NCI-H1436 treated with DMSO at 0.1 percent for 48 hours (cell line): ENCODE results near the gene PCED1A.

Experiments
- DNase-seq: peaks from one replicate; lab custom pipeline; 2025; lab: John Stamatoyannopoulos, UW

Gene PCED1A, protein sequence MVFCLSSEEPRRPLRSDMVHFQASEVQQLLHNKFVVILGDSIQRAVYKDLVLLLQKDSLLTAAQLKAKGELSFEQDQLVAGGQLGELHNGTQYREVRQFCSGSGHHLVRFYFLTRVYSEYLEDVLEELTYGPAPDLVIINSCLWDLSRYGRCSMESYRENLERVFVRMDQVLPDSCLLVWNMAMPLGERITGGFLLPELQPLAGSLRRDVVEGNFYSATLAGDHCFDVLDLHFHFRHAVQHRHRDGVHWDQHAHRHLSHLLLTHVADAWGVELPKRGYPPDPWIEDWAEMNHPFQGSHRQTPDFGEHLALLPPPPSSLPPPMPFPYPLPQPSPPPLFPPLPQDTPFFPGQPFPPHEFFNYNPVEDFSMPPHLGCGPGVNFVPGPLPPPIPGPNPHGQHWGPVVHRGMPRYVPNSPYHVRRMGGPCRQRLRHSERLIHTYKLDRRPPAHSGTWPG

DNA sequence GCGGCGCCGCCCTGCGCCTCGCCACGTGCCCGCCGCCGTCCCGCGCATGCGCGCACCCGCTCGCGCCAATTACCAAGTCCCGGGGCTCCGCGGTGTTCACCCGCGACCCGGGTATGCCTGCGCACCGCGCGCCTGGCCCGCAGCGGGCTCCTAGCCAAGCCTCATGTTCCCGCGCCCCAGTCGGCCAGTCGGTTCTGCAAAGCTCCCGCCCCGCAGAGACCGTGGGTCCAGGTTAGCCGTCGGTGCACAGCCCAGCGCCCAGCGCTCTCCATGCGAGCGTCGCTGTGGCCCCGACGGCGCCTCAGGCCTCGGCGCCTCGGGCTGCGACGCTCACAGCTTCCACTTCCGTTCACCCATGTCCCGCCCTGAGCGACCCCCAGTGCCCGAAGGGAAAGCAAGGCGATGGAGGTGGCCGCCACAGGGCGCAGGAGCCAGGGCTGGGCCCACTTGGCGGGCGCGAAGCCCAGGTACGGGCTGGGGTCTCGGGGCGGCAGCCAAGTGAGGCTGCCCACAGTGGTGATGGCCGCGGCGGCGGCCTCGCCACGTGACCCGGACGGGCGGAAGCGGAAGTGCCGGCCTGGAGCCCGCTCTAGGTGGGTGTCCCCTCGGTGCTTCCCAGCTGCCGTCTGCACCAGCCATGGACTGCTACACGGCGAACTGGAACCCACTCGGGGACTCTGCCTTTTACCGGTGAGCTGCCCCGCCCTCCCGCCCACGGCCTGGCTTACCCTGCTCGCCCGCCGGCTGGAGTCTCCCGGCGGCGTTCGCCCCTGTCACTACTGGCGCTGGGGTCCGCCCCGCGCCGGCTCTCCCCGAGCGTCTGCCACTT is at the start of gene PCED1A, which contains the start of gene VPS16:
Gene PCED1A, minus strand, starts transcription at position 518 of the 829 bp plus-strand sequence. CDS start 743 bp downstream, outside the sequence.
Gene VPS16, plus strand, starts transcription at position 608 of the 829 bp plus-strand sequence. Its CDS starts 30 bp downstream, at position 638.
- DNase-seq = no peak

DNA sequence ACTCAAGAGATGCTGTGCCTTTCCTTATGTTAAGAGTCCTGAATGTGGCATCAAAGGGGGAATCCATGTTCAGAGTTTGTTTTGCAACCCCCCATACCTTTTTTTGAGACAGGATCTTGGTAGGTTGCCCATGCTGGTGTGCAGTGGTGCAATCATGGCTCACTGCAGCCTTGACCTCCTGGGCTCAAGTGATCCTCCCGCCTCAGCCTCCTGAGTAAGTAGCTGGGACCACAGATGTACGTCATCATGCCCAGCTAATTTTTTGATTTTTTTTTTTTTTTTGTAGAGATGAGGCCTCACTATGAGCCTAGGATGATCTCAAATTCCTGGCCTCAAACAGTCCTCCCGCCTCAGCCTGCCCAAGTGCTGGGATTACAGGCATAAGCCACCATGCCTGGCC is 49.3 kb upstream of the PCED1A start:
- DNase-seq = no peak

DNA sequence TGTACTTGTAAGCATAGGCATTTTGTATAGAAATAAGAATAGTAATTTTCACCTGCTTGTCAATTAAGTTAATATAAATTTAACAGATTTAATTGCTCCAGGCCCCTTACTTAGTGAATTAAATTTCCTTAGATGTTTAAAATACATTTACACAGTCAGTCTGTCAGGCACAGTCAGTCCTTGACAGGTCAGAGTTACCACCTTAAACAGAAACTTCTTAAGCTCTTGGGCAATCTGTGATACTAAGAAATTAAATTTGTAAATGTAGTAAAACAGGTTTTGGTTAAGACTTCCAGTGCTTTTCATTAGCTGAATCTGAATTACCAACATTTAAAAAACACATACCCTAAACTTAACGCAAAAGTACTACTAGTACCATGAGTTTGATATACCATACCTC is 48.8 kb upstream of the PCED1A start:
- no peak for DNase-seq

DNA sequence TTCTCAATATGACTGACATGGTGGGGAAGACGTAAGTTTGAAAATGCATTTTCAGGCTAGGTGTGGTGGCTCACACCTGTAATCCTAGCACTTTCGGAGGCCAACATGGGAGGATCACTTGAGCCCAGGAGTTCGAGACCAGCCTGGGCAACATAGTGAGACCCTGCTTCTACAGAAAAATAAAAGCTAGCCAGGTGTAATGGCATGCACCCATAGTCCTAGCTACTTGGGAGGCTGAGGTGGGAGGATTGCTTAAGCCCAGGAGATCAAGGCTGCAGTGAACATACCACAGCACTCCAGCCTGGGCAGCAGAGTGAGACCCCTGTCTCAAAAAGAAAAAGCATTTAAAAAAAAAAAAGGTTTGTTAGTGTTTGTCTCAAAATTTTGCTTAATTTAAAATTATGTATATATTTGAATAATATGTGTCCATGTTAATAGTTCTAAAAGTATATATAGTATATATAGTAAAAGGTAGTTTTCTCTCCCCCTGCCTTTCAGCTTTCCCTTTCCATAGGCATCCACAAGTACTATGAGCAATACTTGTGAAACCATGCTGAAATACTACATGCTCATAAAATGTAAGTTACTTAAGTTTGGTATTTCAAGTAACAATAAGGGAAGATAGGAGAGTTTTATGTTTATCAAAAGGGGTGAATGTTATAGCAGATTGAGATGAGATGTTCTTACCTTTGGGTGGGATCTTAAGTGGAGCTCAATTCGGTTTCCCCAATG is 47.9 kb upstream of the PCED1A start:
- DNase-seq = no peak

DNA sequence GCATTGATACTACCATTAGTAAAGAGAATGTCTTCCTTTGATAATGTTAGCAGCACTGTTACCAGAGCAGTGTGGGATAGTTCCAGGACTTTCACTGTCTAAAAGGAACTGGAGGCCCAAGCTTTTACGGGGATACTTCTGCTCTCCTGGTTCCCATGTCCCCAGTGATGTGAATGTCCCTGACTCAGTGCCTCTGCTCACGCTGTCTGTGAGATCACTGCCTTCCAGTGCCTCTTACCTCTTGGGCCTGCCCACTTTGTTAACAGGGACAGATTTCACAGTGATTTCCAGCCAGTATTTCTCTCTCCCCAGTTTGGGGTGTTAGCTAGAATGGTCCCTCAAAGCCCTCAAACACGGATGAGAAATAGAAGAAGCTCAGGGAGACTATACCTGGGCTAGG is 47.3 kb upstream of the PCED1A start:
- no peak for DNase-seq

DNA sequence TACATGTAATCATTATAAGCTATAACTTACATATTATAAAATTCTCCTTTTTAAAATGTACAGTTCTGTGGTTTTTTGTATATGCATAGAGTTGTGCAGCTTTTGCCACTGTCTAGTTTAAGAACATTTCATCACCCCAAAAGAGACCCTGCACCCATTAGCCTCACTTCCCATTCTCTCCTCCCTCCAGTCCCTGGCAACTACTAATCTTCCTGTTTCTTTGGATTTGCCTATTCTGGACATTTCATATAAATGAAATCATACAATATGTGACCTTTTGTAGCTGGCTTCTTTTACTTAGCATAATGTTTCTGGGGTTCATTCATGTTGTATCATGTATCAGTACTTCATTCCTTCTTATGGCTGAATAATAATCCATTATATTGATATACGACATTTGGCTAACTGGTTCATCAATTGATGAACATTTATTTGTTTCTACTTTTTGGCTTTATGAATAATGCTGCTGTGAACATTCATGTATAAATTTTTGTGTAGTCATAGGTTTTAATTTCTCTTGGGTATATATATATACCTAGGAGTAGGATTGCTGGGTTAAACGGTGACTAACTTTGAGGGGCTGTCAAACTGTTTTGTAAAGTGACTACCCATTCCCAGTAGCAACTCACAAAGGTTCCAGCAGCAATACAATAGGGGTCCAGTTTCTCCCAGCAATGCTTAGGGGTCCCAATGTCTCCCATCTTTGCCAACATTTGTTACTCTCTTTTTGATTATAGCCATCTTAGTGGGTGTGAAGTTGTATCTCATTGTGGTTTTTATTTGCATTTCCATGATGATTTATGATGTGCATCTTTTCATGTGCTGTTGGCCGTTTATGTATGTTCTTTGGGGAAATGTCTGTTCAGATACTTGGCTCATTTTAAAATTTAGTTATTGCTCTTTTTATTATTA is 43.5 kb upstream of the PCED1A start:
- no peak for DNase-seq

DNA sequence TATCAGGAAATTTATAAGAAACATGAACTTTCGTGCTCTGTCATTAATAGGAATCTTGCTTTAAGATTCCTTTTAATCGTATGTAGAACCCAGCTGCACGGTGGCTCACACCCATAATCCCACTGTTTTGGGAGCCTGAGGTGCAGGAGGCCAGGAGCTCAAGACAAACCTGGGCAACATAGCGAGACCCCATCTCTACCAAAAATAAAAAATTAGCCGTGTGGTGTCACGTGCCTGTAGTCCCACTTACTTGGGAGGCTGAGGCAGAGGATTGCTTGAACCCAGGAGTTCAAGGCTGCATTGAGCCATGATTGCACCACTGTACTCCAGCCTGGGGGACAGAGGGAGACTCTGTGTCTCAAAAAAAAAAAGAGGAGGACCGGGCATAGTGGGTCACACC is 40.2 kb upstream of the PCED1A start:
- DNase-seq = no peak

DNA sequence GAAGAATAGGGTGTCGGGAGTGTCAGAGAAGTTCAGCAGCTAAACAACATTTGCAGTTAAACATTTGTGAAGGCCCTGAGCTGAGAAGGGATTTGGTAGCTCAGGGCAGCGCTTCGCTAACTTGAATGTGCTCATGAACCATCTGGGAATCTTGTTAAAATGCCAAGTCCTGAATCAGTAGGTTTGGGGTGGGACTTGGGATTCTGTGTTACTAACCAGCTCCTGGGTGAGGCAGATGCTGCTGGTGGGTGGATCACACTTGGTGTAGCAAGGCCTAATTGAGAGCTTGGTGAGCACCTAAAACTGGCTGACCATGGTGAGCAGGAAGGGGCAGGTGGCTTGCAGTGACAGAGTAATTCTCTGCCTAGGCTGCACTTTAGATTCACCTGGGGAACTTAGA is 38.7 kb upstream of the PCED1A start:
- DNase-seq = no peak

DNA sequence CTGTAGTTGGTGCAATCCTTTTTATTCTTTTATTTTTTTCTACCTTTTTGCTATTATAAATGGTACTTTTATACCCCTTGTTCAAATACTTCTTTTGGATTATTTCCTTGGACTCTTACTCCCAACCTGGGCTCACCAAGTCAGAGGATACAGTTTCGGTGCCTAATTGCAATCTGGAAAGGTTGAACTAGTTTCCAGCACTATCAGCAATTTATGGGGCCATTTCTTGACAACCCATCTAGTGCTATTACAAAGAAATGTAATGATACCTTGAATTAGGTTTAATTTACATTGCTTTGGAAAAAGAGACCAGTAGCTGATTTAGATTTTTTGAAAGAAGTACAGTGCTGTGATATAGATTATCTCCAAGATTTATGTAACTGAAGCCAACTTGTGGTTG is 38.1 kb upstream of the PCED1A start:
- DNase-seq = no peak

DNA sequence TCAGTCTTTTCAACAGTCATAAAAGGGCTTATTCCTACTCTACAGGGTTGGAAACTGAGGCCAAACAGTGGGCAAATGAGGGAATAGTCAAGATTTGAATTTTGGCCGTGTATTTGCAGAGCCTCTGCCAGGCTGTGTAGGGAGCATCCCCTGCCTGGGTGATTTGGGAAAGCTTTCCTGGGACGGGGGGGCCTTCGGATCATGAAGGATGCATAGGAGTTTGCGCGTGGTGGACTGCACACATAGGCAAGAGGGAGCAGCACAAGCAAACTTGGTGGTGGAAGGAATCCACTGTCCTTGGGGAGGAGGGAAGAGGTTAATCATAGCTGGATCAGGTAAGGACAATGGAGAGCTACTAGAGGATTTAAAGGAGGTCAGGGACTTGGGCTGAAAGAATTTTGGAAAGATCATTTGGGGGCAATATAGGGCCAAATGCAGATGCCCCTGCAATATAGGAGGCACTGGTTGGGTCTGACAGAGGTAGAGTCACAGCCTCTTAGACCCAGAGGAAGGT is 35.3 kb upstream of the PCED1A start:
- DNase-seq = no peak

DNA sequence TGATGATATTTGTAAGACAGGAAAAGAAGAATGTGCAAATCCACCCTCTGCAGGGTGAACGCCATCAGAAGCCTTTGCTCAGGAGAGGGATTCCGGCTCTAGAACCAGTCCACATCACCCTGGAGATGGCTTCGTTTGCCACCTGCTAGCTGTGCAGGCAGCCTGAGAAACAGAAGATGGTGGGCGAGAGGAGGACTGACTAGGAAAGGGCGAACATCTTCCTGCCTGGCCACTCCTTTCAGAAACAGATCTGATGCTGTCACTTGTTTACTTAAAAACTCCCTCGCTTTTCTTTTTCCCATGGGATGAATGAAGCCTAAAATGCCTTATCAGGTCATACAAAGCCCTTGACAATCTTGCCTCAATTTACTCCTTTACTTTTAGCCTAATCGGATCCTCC is 34.0 kb upstream of the PCED1A start:
- DNase-seq = no peak

DNA sequence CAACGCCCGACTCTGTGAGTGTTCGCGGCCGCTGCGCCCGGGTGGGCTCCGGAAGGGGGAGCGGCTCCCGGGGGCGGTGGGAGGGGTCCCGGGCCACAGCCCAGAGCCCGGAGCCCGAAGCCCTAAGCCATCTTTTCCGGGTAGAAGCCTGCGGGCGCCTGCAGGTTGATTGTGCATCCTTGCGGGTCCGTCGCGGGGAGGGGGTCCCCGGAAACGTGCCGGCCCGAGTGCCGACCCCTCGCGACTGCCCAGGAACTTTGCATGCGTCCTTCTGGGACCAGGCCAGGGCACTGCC is 33.2 kb upstream of the PCED1A start:
- no peak for DNase-seq

DNA sequence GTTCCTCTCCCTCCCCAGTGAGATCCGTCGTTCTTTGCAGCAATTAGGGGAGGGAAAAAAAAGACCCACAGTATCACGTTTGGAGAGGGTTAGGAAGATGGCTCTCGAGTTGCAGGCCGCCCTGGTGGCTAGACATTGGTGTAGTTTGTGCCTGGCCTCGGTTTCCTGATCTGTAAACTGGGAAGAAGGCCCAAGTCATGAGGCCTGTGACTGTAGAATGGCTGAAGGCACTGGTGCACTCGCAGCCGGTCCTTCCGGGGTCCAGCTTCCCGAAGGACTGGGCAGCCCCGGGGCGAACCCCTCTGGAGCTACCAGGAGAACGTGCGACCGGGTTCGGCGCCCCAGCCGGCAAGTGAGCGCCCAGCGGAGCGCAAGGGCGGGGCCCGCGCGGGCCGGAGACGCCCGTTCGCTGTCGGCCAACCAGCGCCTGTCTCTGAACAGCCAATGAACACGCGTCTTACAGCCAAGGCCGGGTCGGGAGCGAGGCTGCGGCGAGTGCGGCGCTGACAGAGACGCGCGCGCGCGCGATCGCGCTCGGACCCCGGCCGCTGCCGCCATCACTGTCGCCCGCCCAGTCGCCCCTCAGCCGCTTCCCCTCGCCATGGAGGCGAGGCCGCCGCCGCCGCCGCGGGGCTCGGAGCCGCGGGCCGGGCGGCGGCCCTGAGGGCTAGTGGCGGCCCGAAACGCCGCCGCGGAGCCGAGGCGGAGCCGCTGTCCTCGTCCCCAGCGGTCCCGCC is 32.7 kb upstream of the PCED1A start, which contains the start of gene PTPRA:
Gene PTPRA, plus strand, starts transcription at position 472 of the 737 bp plus-strand sequence. CDS start 90,797 bp downstream, outside the sequence.
- DNase-seq = peak; percentile 59

DNA sequence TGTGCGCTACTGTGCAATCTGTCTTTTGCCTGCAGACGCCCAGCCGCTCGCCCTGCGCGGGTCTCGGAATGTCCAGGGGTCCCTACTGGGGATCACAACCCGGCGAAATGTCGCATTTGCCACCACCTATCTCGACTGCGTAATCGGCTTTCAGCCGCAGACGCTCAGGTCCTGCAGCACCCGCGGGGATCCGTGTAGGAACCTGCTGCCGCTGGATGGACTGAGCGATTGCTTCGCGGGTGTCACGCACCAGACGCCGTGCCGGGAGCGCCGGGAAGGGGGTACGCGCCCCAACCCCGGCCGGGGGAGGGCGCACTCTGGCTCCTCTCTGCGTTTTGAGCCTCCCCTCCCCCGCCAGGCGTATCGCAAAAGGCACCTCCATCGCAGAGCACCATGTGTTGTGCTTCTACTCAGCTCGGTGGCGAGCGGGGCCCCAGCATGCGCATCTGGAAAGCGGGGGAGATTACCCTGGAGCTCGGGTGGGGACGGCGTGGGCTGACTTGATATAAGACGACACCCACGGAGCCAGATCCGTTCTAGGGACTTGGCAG is 32.1 kb upstream of the PCED1A start:
- no peak for DNase-seq

DNA sequence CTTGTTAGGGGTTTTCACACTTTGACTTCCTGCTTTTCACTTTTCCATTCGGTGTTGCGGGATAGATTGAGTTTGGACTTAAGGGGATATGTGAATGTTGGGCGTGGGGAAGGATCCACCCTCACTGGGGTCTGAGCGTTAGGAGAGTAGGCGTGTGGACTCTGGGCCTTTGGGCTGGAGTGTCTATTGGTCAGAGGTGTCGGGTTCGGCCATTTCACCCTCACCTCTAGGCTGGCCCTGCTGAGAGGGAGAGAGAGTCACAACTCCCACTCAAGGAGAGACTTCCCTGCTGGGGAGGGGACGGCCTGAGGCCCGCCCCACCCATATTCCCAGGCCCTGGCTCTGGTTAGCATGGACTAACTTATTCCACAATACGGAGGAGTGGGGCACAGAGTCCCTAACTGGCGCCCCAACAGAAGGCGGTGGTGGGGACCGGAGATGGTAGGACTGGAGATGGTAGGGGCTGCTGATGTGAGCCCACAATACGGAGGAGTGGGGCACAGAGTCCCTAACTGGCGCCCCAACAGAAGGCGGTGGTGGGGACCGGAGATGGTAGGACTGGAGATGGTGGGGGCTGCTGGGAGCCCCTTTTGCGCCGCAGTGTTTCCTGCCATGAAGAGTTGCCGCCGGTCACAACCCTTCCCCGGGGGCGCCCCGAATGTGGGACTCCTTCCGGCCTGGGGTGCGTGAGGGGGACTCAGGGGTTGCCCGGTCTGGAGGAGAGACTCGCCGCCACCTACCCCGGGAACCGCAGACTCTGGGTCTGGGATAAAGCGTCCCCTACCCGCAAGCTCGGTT is 31.4 kb upstream of the PCED1A start:
- DNase-seq = no peak

DNA sequence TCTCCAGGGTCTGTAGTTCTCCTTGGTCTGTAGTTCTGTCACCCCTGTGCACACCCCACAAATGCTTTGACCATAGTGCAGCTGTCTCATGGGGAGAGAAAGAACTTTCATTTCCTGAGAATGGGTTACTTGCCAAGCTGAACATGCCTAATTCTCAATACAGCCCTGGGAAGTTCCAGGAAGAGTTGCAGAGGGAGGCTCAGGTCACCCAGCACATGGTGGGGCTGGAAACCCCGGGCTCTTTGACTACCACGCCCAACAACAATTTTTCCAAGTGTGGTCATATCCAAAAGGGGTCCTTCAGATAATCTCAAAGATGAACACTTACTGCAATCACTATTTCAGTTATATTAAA is 30.6 kb upstream of the PCED1A start:
- no peak for DNase-seq

DNA sequence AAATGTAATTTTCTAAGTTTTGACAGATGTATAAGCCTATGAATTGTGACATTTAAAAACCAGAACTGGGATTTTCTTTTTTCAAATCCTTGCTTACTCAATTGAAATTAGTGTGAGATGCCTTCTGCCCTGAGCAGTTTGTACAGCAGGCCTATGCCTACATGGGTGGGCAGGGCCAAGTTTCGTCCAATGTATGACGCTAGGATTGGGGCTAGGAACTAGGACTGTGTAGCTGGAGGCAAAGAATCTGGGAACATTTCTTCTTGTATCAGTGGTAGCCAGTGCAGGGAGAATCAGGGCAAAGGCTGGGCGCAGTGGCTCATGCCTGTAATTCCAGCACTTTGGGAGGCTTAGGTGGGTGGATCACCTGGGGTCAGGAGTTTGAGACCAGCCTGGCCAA is 28.9 kb upstream of the PCED1A start:
- no peak for DNase-seq

DNA sequence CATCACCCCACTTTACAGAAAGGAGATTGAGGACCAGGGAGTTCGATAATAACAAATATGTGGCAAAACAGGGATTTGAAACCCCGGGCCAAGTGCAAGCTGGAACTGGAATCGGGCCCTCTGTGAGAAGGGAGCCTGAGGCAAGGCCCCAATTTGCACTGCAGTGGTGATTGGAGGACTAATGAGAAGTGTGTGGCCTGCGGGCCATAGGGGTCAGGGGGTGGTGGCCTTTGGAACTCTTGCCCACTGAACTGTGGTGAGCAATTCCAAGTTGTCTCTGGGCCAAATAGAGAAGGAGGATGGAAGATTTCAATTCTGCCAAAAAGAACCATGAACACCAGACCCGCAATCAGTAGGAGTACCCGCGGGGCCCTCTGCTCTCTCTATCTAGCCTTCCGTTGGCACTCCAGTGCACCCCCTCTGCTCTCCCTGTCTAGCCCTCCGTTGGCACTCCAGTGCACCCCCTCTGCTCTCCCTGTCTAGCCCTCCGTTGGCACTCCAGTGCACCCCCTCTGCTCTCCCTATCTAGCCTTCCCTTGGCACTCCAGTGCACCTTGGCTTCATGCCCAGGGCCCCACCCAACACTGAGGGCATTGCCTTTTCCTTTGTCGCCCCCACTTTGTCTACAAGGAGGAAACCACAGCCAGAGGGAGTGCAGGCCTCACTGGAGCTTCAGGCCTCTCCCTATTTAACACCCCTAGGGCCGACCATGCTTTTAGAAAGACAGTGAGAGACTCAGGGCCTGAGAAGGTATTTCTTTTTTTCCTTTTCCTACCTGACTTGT is 26.8 kb upstream of the PCED1A start:
- DNase-seq = no peak

DNA sequence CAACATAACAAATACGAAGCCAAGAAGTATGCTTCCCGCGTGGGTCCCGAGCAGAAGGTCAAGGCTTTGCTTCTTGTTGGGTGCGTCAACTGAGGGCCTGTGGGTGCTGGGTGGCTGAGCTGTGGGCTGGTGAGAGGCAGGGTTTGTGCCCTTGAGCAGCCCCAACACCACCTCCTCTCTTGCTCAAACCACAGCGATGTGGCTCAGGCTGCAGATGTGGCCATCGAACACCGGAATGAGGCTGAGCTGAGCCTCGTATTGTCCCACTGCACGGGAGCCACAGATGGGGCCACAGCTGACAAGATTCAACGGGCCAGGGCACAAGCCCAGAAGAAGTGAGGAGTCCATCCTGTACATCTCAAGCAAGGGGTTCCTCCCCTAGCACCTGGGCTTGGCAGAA is 25.8 kb upstream of the PCED1A start:
- DNase-seq = no peak
